Measurements from ENCODE around the gene ARL8A.
"Not testable (repeated sequence)": the region's sequence is repeated elsewhere in the genome, so short reads cannot be mapped to it uniquely, and the experiment has no call there.

The ARL8A gene

GRCh38 chr1:202143011-202143767 is 1.3 kb downstream of the ARL8A start:
- in situ Hi-C loops (cut with MboI; ENCODE audit: low sequenced_read_pairs), result no loop called here

- in situ Hi-C loops (cut with MboI; ENCODE audit: low sequenced_read_pairs), result not testable (repeated sequence)
Measured at GRCh38 chr1:202141468-202141867, 3.1 kb downstream of the ARL8A start.

GRCh38 chr1:202140833-202141232 is 3.7 kb downstream of the ARL8A start:
- in situ Hi-C loops (cut with MboI; ENCODE audit: low sequenced_read_pairs), result no loop called here

- in situ Hi-C loops (cut with MboI; ENCODE audit: low sequenced_read_pairs), result no loop called here
Measured at GRCh38 chr1:202135221-202135721, 9.3 kb downstream of the ARL8A start.

GRCh38 chr1:202134645-202135172 is 9.8 kb downstream of the ARL8A start:
- in situ Hi-C loops (cut with MboI; ENCODE audit: low sequenced_read_pairs), result no loop called here

- in situ Hi-C loops (cut with MboI; ENCODE audit: low sequenced_read_pairs), result no loop called here
Measured at GRCh38 chr1:202133989-202134388, 10.5 kb downstream of the ARL8A start.

- in situ Hi-C loops (cut with MboI; ENCODE audit: low sequenced_read_pairs), result no loop called here
Measured at GRCh38 chr1:202133496-202133895, 11.0 kb downstream of the ARL8A start.

GRCh38 chr1:202133001-202133400 is 11.5 kb downstream of the ARL8A start:
- in situ Hi-C loops (cut with MboI; ENCODE audit: low sequenced_read_pairs), result no loop called here

GRCh38 chr1:202131956-202132821 is 12.3 kb downstream of the ARL8A start:
- in situ Hi-C loops (cut with MboI; ENCODE audit: low sequenced_read_pairs), result no loop called here

- in situ Hi-C loops (cut with MboI; ENCODE audit: low sequenced_read_pairs), result no loop called here
Measured at GRCh38 chr1:202130816-202131522, 13.6 kb downstream of the ARL8A start.

- in situ Hi-C loops (cut with MboI; ENCODE audit: low sequenced_read_pairs), result no loop called here
Measured at GRCh38 chr1:202130297-202130721, 14.2 kb downstream of the ARL8A start.

- in situ Hi-C loops (cut with MboI; ENCODE audit: low sequenced_read_pairs), result no loop called here
Measured at GRCh38 chr1:202129453-202130296, 14.9 kb downstream of the ARL8A start.

- in situ Hi-C loops (cut with MboI; ENCODE audit: low sequenced_read_pairs), result no loop called here
Measured at GRCh38 chr1:202127836-202128622, 16.5 kb downstream of the ARL8A start.

GRCh38 chr1:202127061-202127460 is 17.5 kb downstream of the ARL8A start:
- in situ Hi-C loops (cut with MboI; ENCODE audit: low sequenced_read_pairs), result no loop called here

- in situ Hi-C loops (cut with MboI; ENCODE audit: low sequenced_read_pairs), result no loop called here
Measured at GRCh38 chr1:202126426-202126825, 18.1 kb downstream of the ARL8A start.

- in situ Hi-C loops (cut with MboI; ENCODE audit: low sequenced_read_pairs), result no loop called here
Measured at GRCh38 chr1:202125611-202126010, 18.9 kb downstream of the ARL8A start.

GRCh38 chr1:202124142-202124541 is 20.4 kb downstream of the ARL8A start:
- in situ Hi-C loops (cut with MboI; ENCODE audit: low sequenced_read_pairs), result loop anchor here (25.0 kb wide), 1 partner anchor 112 kb away; the partner anchor contains the start of gene ELF3

- in situ Hi-C loops (cut with MboI; ENCODE audit: low sequenced_read_pairs), result loop anchor here (25.0 kb wide), 1 partner anchor 111 kb away; the partner anchor contains the start of gene ELF3
Measured at GRCh38 chr1:202123336-202123813, 21.2 kb downstream of the ARL8A start.

Data from HL-60/S4 treated with retinoic acid at 250 ng/mL for 4 days and 3 days (cell line).